GM12878 (cell line): ENCODE measurements around the gene PON3. TPM values are rescaled to one million over a fixed set of nuclear protein-coding genes. Genes with fewer than 3 reads are reported as not detected.
A peak's percentile ranks its signal among the peaks of the same experiment; 100 is the strongest.

Source experiments
- ATF2 ChIP-seq: IDR thresholded peaks from 2 replicates; pipeline ENCODE4 v1.6.1; 2012; ENCODE audit warnings: low read length, inconsistent platforms
- ATF3 ChIP-seq: IDR thresholded peaks from 2 replicates; pipeline ENCODE4 v1.6.1; 2011; ENCODE audit warnings: low read depth, mild to moderate bottlenecking, low read length, moderate library complexity, borderline replicate concordance; ENCODE audit errors: extremely low read depth
- BACH1 ChIP-seq: fragments of 450-650 bp; IDR thresholded peaks from 2 replicates; pipeline ENCODE4 v1.6.1; 2017; ENCODE audit warnings: mild to moderate bottlenecking, borderline replicate concordance
- CEBPB ChIP-seq, 2 experiments: fragments of 150-350 bp in 1 of 2; IDR thresholded peaks; 2 replicates each; pipeline ENCODE4 v1.6.1; 2012 to 2014; ENCODE audit warnings: low read depth in 2 of 2, low read length in 2 of 2, borderline replicate concordance in 1 of 2, inconsistent platforms in 1 of 2
- CTCF ChIP-seq, 3 experiments: IDR thresholded peaks in 2 of 3; conservative IDR thresholded peaks in 1 of 3; 2 replicates each; pipeline ENCODE4 v1.5.1; 2011; ENCODE audit warnings: low read depth in 3 of 3, low read length in 3 of 3, mild to moderate bottlenecking in 3 of 3, control low read depth in 2 of 3, moderate library complexity in 2 of 3, inconsistent platforms in 1 of 3, mixed read lengths in 1 of 3; ENCODE audit not compliant: control insufficient read depth in 2 of 3, insufficient read depth in 1 of 3; ENCODE audit errors: extremely low read depth in 1 of 3
- E2F8 ChIP-seq: fragments of 450-650 bp; IDR thresholded peaks from 2 replicates; pipeline ENCODE4 v1.6.1; 2018; ENCODE audit warnings: mild to moderate bottlenecking, low read depth, moderate library complexity; ENCODE audit not compliant: partially characterized antibody
- ELK1 ChIP-seq: IDR thresholded peaks from 2 replicates; pipeline ENCODE4 v1.6.1; 2012; ENCODE audit warnings: low read depth, low read length, improper control_type of control experiment
- ETV6 ChIP-seq, 2 experiments: fragments of 450-650 bp in 1 of 2; IDR thresholded peaks in 1 of 2; conservative IDR thresholded peaks in 1 of 2; 2 replicates each; pipeline ENCODE4 v1.6.1; 2014; ENCODE audit warnings: antibody characterized with exemption in 1 of 2, borderline replicate concordance in 1 of 2, low read depth in 1 of 2, mild to moderate bottlenecking in 1 of 2, moderate library complexity in 1 of 2
- FOXK2 ChIP-seq: fragments of 450-650 bp; IDR thresholded peaks from 2 replicates; pipeline ENCODE4 v1.6.1; 2017; ENCODE audit warnings: mild to moderate bottlenecking, moderate library complexity
- KLF5 ChIP-seq: fragments of 450-650 bp; IDR thresholded peaks from 2 replicates; pipeline ENCODE4 v1.6.1; 2014; ENCODE audit warnings: mild to moderate bottlenecking; ENCODE audit not compliant: partially characterized antibody
- MTA2 ChIP-seq: fragments of 450-650 bp; IDR thresholded peaks from 2 replicates; pipeline ENCODE4 v1.6.1; 2016; ENCODE audit warnings: low read depth, mild to moderate bottlenecking, moderate library complexity
- NFYB ChIP-seq: IDR thresholded peaks from 2 replicates; pipeline ENCODE4 v1.6.1; 2011; ENCODE audit warnings: low read depth, mild to moderate bottlenecking, low read length, improper control_type of control experiment, moderate library complexity; ENCODE audit not compliant: insufficient read depth
- NR2F1 ChIP-seq: fragments of 450-650 bp; conservative IDR thresholded peaks from 2 replicates; pipeline ENCODE4 v1.6.1; 2017; ENCODE audit warnings: mild to moderate bottlenecking
- POLR2AphosphoS5 ChIP-seq: IDR thresholded peaks from 2 replicates; pipeline ENCODE4 v1.6.1; 2011; ENCODE audit warnings: mild to moderate bottlenecking, low read length, inconsistent platforms
- RB1 ChIP-seq: fragments of 450-650 bp; formaldehyde crosslinking; IDR thresholded peaks from 2 replicates; pipeline ENCODE4 v1.6.1; 2017; ENCODE audit warnings: mild to moderate bottlenecking, borderline replicate concordance
- RFX5 ChIP-seq: IDR thresholded peaks from 2 replicates; pipeline ENCODE4 v1.6.1; 2011; ENCODE audit warnings: low read depth, low read length, improper control_type of control experiment
- SUPT20H ChIP-seq: IDR thresholded peaks from 2 replicates; pipeline ENCODE4 v1.6.1; 2011; ENCODE audit warnings: low read depth, mild to moderate bottlenecking, low read length, moderate library complexity, borderline replicate concordance; ENCODE audit not compliant: control insufficient read depth
- YBX1 ChIP-seq: fragments of 450-650 bp; IDR thresholded peaks from 2 replicates; pipeline ENCODE4 v1.6.1; 2016; ENCODE audit warnings: antibody characterized with exemption
- polyA plus RNA-seq, 11 experiments: library from polyadenylated mRNA; depleted of rRNA in 4 of 11; unstranded in 6 of 11; stranded (reverse) in 5 of 11; fragments of >200 nt; fragmentation: Nextera tagmentation in 4 of 11; fragmentation: Illumina TruSeq in 1 of 11; extraction: Ambion mirVana in 4 of 11; extraction: Trizol in 1 of 11; gene quantifications; 1 replicate in 1 of 11; 2 replicates in 10 of 11; pipeline versions ENCODE4 v1.2.1 to v1.2.3, GENCODE V29; 2011 to 2016; ENCODE audit warnings: inconsistent platforms in 2 of 11, missing spikeins in 2 of 11, low read depth in 1 of 11
- total RNA-seq, 4 experiments: library from RNA; depleted of rRNA in 3 of 4; stranded (reverse); fragments of >200 nt in 3 of 4; fragmentation: Illumina TruSeq in 1 of 4; extraction: Trizol in 1 of 4; gene quantifications; 2 replicates each; pipeline versions ENCODE4 v1.2.1 to v1.2.3, GENCODE V29; 2013 to 2021

PON3 gene
- total and polyA plus RNA-seq, 10 of the 15 experiments (the other 5 are each of a cell fraction or from before 2014, with no cell fraction given): 0.45 to 2.0 (median 0.91) TPM

GRCh38 chr7:95421000-95421846 is 25.0 kb upstream of the PON3 start (continued):
- TF ChIP-seq YBX1 (no peak), CEBPB (IDR thresholded peaks at IDR 0.05; ENCODE audit: borderline replicate concordance in 1 of 2, low read depth in 2 of 2, low read length in 2 of 2) (no peak), POLR2AphosphoS5 (no peak), ATF3 (no peak), NFYB (no peak), RFX5 (no peak), ATF2 (no peak), ELK1 (no peak), RB1 (no peak), CTCF (IDR thresholded peaks at IDR 0.05 in 2 of 3, conservative IDR thresholded peaks at IDR 0.05 in 1 of 3; ENCODE audit: control insufficient read depth in 2 of 3, extremely low read depth in 1 of 3, insufficient read depth in 1 of 3, low read depth in 3 of 3, low read length in 3 of 3) (no peak), BACH1 (no peak), SUPT20H (no peak), ETV6 (conservative IDR thresholded peaks at IDR 0.05 in 1 of 2, IDR thresholded peaks at IDR 0.05 in 1 of 2; ENCODE audit: borderline replicate concordance in 1 of 2, low read depth in 1 of 2) (0 out of 4 replicates have a peak, but pooled peaks of 1 of the 2 experiments have one; percentile 15), MTA2 (peak; percentile 49), FOXK2 (no peak), NR2F1 (0 out of 2 replicates have a peak, but pooled peaks have one; percentile 13), E2F8 (no peak), KLF5 (peak; percentile 43)
